HepG2 (cell line): ENCODE measurements around the gene MAEA. TPM values are rescaled to one million over a fixed set of nuclear protein-coding genes. Genes with fewer than 3 reads are reported as not detected.

Experiments
- ATAC-seq: fragments of 200-7000 bp; cut with Tn5 transposase; 3 replicates; pipeline ENCODE4 v1.9.1; 2020; ENCODE audit warnings: mild to moderate bottlenecking, moderate library complexity
- BruUV-seq: library from RNA; stranded (reverse); fragments of 400-500 nt; replicated peaks from 2 replicates; lab custom pipeline; 2021; lab: Mats Ljungman, UMichigan
- CTCF ChIA-PET: fragments of 300-600 bp; formaldehyde crosslinking; extraction: SDS; loops from one replicate; lab custom pipeline; 2021; ENCODE audit warnings: low total read pairs, inconsistent platforms, low intra/inter-chr PET ratio; lab: Yijun Ruan, JAX
- POLR2A ChIA-PET: fragments of 350-600 bp; sonication (Branson Sonifier 250); formaldehyde crosslinking; loops from one replicate; lab custom pipeline; 2020; ENCODE audit warnings: antibody characterized with exemption, inconsistent platforms; lab: Yijun Ruan, JAX
- DNase-seq: peaks from one replicate; pipeline ENCODE4 v3.0.0-alpha.2; 2015; ENCODE audit warnings: low spot score
- FAIRE-seq: peaks from 3 replicates; lab custom pipeline; 2011; peaks lifted over from hg19 to GRCh38; lab: Jason Lieb, UNC
- H2AFZ ChIP-seq: one replicate; pipeline ENCODE4 v1.6.1; 2011; ENCODE audit warnings: low read length, inconsistent platforms
- H3K27ac ChIP-seq: fragments of 300-600 bp; 3 replicates; pipeline ENCODE4 v1.8.0; 2011; ENCODE audit warnings: mixed run types, mild to moderate bottlenecking, mixed read lengths, low read length, inconsistent platforms; ENCODE audit not compliant: insufficient read depth; ENCODE audit errors: extremely low read length
- H3K27me3 ChIP-seq, 2 experiments: fragments of 200-600 bp in 1 of 2; 2 replicates in 1 of 2; 3 replicates in 1 of 2; pipeline versions ENCODE4 v1.6.0 to v1.8.0; 2011; ENCODE audit warnings: low read length in 2 of 2, mild to moderate bottlenecking in 2 of 2, moderate library complexity in 2 of 2, inconsistent platforms in 1 of 2; ENCODE audit not compliant: insufficient read depth in 2 of 2, control insufficient read depth in 1 of 2
- H3K36me3 ChIP-seq, 2 experiments: fragments of 200-600 bp in 1 of 2; replicated peaks in 1 of 2; 2 replicates in 1 of 2; 3 replicates in 1 of 2; pipeline versions ENCODE4 v1.5.1 to v1.8.0; 2011; ENCODE audit warnings: low read length in 2 of 2, inconsistent platforms in 1 of 2; ENCODE audit not compliant: insufficient read depth in 2 of 2, control insufficient read depth in 1 of 2
- H3K4me1 ChIP-seq: 2 replicates; pipeline ENCODE4 v1.5.1; 2012; ENCODE audit warnings: low read length, inconsistent platforms; ENCODE audit not compliant: insufficient read depth
- H3K4me2 ChIP-seq: 2 replicates; pipeline ENCODE4 v1.6.0; 2011; ENCODE audit warnings: low read depth, low read length, inconsistent platforms
- H3K4me3 ChIP-seq, 3 experiments: fragments of 200-600 bp in 1 of 3; sonication (generic), shearing (Covaris generic) in 1 of 3; replicated peaks in 1 of 3; 2 replicates each; pipeline ENCODE4 v1.5.1; 2011 to 2016; ENCODE audit warnings: low read length in 3 of 3, inconsistent platforms in 2 of 3, low read depth in 2 of 3, mild to moderate bottlenecking in 2 of 3, control low read depth in 1 of 3, mixed read lengths in 1 of 3; ENCODE audit not compliant: insufficient read depth in 1 of 3
- H3K79me2 ChIP-seq: one replicate; pipeline ENCODE4 v1.6.1; 2011; ENCODE audit warnings: low read length, inconsistent platforms; ENCODE audit not compliant: insufficient read depth
- H3K9ac ChIP-seq: 2 replicates; pipeline ENCODE4 v1.6.0; 2011; ENCODE audit warnings: mild to moderate bottlenecking, low read depth, low read length, inconsistent platforms; ENCODE audit not compliant: insufficient read depth
- H3K9me3 ChIP-seq: 2 replicates; pipeline ENCODE4 v1.5.1; 2012; ENCODE audit warnings: mild to moderate bottlenecking, low read length
- H4K20me1 ChIP-seq: 2 replicates; pipeline ENCODE4 v1.6.0; 2011; ENCODE audit warnings: inconsistent platforms, mild to moderate bottlenecking, low read length, moderate library complexity; ENCODE audit not compliant: insufficient read depth
- CEBPB ChIP-seq: IDR thresholded peaks from 2 replicates; pipeline ENCODE4 v1.6.1; 2011; ENCODE audit warnings: low read depth, low read length, improper control_type of control experiment, borderline replicate concordance
- FOXJ3 ChIP-seq: sonication (generic); formaldehyde crosslinking; IDR thresholded peaks from 2 replicates; pipeline ENCODE4 v1.4.0; 2020; ENCODE audit warnings: missing genetic modification reagents, mild to moderate bottlenecking, borderline replicate concordance
- HINFP ChIP-seq: sonication (generic); formaldehyde crosslinking; IDR thresholded peaks from 2 replicates; pipeline ENCODE4 v1.4.0; 2020; ENCODE audit warnings: low read depth, mild to moderate bottlenecking, missing genetic modification reagents
- IRX3 ChIP-seq: sonication (generic); formaldehyde crosslinking; IDR thresholded peaks from 2 replicates; pipeline ENCODE4 v1.8.1; 2023; ENCODE audit warnings: mild to moderate bottlenecking, low read depth, missing genetic modification reagents, borderline replicate concordance
- KDM4B ChIP-seq: sonication (generic); formaldehyde crosslinking; IDR thresholded peaks from 2 replicates; pipeline ENCODE4 v1.4.0; 2020; ENCODE audit warnings: missing genetic modification reagents
- MBD4 ChIP-seq: IDR thresholded peaks from 2 replicates; pipeline ENCODE4 v1.6.1; 2012; ENCODE audit warnings: low read length, inconsistent platforms, borderline replicate concordance
- MEIS2 ChIP-seq: sonication (generic); formaldehyde crosslinking; IDR thresholded peaks from 2 replicates; pipeline ENCODE4 v1.9.0; 2021; ENCODE audit warnings: mild to moderate bottlenecking, missing genetic modification reagents
- MIXL1 ChIP-seq: IDR thresholded peaks from 2 replicates; pipeline ENCODE4 v1.6.1; 2016
- NFYC ChIP-seq: IDR thresholded peaks from 2 replicates; pipeline ENCODE4 v1.6.1; 2016; ENCODE audit warnings: missing genetic modification reagents, missing compliant biosample characterization
- RFX3 ChIP-seq: IDR thresholded peaks from 2 replicates; pipeline ENCODE4 v1.6.1; 2016; ENCODE audit warnings: missing biosample characterization, missing genetic modification reagents
- SP4 ChIP-seq: sonication (generic); formaldehyde crosslinking; IDR thresholded peaks from 2 replicates; pipeline ENCODE4 v1.8.1; 2023; ENCODE audit warnings: mild to moderate bottlenecking, missing genetic modification reagents
- ZBTB33 ChIP-seq: sonication (generic); formaldehyde crosslinking; IDR thresholded peaks from 2 replicates; pipeline ENCODE4 v1.4.0; 2020; ENCODE audit warnings: missing genetic modification reagents
- ZBTB38 ChIP-seq: sonication (generic); formaldehyde crosslinking; IDR thresholded peaks from 2 replicates; pipeline ENCODE4 v1.5.1; 2020; ENCODE audit warnings: mild to moderate bottlenecking, missing genetic modification reagents
- ZFY ChIP-seq: sonication (generic); formaldehyde crosslinking; IDR thresholded peaks from 2 replicates; pipeline ENCODE4 v1.4.0; 2020; ENCODE audit warnings: missing genetic modification reagents
- ZNF446 ChIP-seq: sonication (generic); formaldehyde crosslinking; IDR thresholded peaks from 2 replicates; pipeline ENCODE4 v1.5.0; 2020; ENCODE audit warnings: mild to moderate bottlenecking, missing genetic modification reagents
- ZNF639 ChIP-seq: conservative IDR thresholded peaks from 2 replicates; pipeline ENCODE4 v1.6.1; 2018; ENCODE audit warnings: missing genetic modification reagents
- ZSCAN5A ChIP-seq: sonication (generic); formaldehyde crosslinking; IDR thresholded peaks from 2 replicates; pipeline ENCODE4 v1.8.0; 2022; ENCODE audit warnings: mild to moderate bottlenecking, missing genetic modification reagents, borderline replicate concordance
- WGBS: methylation state at CpG from one replicate; pipeline ENCODE4 v1.1.6; 2017; ENCODE audit warnings: low lambda C conversion rate; 5-methylcytosine and 5-hydroxymethylcytosine counted together
- in situ Hi-C: cut with HindIII; loops from 2 replicates; pipeline ENCODE4 v1.10.0; 2017; ENCODE audit warnings: low pct_unique_long_range_greater_than_20kb; ENCODE audit not compliant: extremely low pct_ligation_motif_present
- intact Hi-C: fragments of 100-400 bp; cut with micrococcal nuclease; formaldehyde crosslinking; loops from one replicate; pipeline ENCODE4 v1.10.0; 2022; ENCODE audit not compliant: unreplicated experiment
- polyA plus RNA-seq, 8 experiments: library from polyadenylated mRNA; depleted of rRNA in 3 of 8; stranded (reverse) in 7 of 8; unstranded in 1 of 8; fragments of >200 nt; fragmentation: Illumina TruSeq in 4 of 8; extraction: Trizol in 4 of 8; gene quantifications; 2 replicates each; pipeline versions ENCODE4 v1.2.1 to v1.2.3, GENCODE V29; 2011 to 2016; ENCODE audit warnings: low read depth in 4 of 8, missing spikeins in 1 of 8, mixed read lengths in 1 of 8; ENCODE audit not compliant: insufficient read depth in 1 of 8
- total RNA-seq, 5 experiments: library from RNA; depleted of rRNA; stranded (reverse); fragments of >200 nt; fragmentation: Illumina TruSeq; extraction: Trizol; gene quantifications; 2 replicates each; pipeline ENCODE4 v1.2.3, GENCODE V29; 2016; ENCODE audit warnings: low read depth in 1 of 5
- TF ChIP-seq, protein P1 (sequence below): sonication (generic); formaldehyde crosslinking; IDR thresholded peaks from 2 replicates; pipeline ENCODE4 v1.5.1; 2020; ENCODE audit warnings: mild to moderate bottlenecking, missing genetic modification reagents, borderline replicate concordance

MAEA gene
- total and polyA plus RNA-seq, 2 of the 13 experiments (the other 11 are each of a cell fraction or from before 2014, with no cell fraction given): 52.0 to 57.1 TPM

- Histone ChIP-seq H3K9me3 (no peaks in the 10 kb centered on the region), H3K79me2 (no peaks in the 10 kb centered on the region), H3K4me3 (no peak overlapping the region), H3K27me3 (no peaks in the 10 kb centered on the region), H3K4me1 (no peaks in the 10 kb centered on the region), H3K9ac (no peak overlapping the region), H3K27ac (no peak overlapping the region), H2AFZ (no peak overlapping the region), H4K20me1 (0 out of 2 replicates have a peak, but pooled peaks cover 4% of the 10 kb centered on the region), H3K4me2 (no peak overlapping the region), H3K36me3 (peaks cover 27 to 79% of the 10 kb centered on the region in 2 experiments)
- intact Hi-C loops (no loop called here), in situ Hi-C loops (no loop called here)
- no TSS peak for BruUV-seq
- CTCF ChIA-PET: no interaction called here
- no peak for ATAC-seq
- WGBS: 84% methylated on average over 6 of the region's 7 CpGs
- POLR2A ChIA-PET: no interaction called here
- peak; percentile 66 for DNase-seq
- no peak for FAIRE-seq
- TF ChIP-seq ZBTB33 (CRISPR knock-in tag) (peak; percentile 94), CEBPB (peak; percentile 58; the same call in 1 of the 2 replicates), ZNF639 (no peak), ZFY (CRISPR knock-in tag) (no peak), IRX3 (CRISPR knock-in tag) (no peak), ZNF446 (CRISPR knock-in tag) (peak; percentile 99), RFX3 (CRISPR knock-in tag) (no peak), SP4 (CRISPR knock-in tag) (no peak), MIXL1 (CRISPR knock-in tag) (no peak), ZSCAN5A (CRISPR knock-in tag) (no peak), MBD4 (no peak), FOXJ3 (CRISPR knock-in tag) (no peak), HINFP (CRISPR knock-in tag) (no peak), NFYC (CRISPR knock-in tag) (no peak), ZBTB38 (CRISPR knock-in tag) (no peak), KDM4B (CRISPR knock-in tag) (no peak), MEIS2 (no peak)
- TF ChIP-seq, protein P1, sequence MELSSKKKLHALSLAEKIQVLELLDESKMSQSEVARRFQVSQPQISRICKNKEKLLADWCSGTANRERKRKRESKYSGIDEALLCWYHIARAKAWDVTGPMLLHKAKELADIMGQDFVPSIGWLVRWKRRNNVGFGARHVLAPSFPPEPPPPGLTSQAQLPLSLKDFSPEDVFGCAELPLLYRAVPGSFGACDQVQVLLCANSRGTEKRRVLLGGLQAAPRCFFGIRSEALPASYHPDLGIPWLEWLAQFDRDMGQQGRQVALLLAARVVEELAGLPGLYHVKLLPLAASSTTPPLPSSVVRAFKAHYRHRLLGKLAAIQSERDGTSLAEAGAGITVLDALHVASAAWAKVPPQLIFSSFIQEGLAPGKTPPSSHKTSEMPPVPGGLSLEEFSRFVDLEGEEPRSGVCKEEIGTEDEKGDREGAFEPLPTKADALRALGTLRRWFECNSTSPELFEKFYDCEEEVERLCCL: no peak
Observed at GRCh38 chr4:1336088-1336491, 46.4 kb downstream of the MAEA start.
